GM18907 (cell line): Measurements from ENCODE around the gene CNGA4.
"Not testable (repeated sequence)": the region's sequence is repeated elsewhere in the genome, so short reads cannot be mapped to it uniquely, and the experiment has no call there.

Experiments used
- ATAC-seq: cut with Tn5 transposase; IDR thresholded peaks from one replicate; pipeline ENCODE4 v1.9.1; 2021; ENCODE audit warnings: mild to moderate bottlenecking, moderate library complexity; ENCODE audit not compliant: unreplicated experiment

The CNGA4 gene

DNA sequence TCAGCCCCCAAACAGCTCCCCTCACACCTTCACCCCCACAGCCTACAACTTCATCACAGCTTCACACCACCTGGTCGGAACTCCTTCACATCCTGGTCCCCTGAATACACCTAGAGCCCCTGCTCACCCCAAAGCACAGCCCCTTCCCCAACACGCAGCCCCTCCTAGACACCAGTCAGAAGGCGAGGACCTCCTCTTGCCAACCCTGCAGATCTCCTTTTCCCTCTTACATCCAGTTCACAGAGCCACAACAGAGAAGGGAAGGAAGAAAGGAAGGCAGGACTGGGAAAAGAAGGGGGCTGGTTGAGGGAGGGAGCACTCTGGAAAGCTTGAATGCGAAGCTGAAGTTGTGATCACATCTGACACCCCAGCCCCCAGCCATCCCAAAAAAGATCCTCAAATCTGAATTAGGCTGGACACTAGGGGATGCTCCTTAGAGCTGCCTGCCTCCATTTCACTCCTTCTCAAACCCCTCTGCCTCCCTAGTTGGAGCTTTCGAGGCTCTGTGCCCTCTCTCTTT, 21.4 kb downstream of the CNGA4 start:
- ATAC-seq, result no peak

DNA sequence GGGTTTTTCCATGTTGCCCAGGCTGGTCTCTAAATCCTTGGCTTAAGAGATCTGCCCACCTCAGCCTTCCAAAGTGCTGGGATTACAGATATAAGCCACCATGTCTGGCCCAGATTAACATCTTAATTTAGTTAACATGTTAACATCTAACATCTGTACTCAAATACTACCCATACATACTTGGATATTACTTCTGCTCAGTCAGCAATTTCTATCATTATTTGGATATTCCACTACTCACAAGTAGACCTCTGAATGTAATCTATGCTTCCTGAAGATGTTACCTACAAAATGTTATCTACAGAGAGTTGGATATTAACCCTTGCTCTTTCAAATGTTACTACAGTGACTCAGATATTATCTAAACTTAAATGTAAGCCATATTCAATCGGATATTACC, 24.8 kb downstream of the CNGA4 start:
- no peak for ATAC-seq

GRCh38 chr11:6268820-6269219, 29.9 kb downstream of the CNGA4 start:
- ATAC-seq, result no peak

DNA sequence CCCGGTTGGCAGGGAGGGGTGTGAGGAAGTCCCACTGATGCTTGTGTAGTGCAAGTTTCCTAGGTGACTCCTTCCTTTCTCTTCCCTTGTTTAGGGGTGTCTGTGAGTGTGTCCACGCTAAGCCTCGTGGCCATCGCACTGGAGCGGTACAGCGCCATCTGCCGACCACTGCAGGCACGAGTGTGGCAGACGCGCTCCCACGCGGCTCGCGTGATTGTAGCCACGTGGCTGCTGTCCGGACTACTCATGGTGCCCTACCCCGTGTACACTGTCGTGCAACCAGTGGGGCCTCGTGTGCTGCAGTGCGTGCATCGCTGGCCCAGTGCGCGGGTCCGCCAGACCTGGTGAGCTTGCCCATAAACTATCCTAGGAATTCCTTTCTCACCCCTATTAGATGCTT, 31.1 kb downstream of the CNGA4 start:
- no peak for ATAC-seq

DNA sequence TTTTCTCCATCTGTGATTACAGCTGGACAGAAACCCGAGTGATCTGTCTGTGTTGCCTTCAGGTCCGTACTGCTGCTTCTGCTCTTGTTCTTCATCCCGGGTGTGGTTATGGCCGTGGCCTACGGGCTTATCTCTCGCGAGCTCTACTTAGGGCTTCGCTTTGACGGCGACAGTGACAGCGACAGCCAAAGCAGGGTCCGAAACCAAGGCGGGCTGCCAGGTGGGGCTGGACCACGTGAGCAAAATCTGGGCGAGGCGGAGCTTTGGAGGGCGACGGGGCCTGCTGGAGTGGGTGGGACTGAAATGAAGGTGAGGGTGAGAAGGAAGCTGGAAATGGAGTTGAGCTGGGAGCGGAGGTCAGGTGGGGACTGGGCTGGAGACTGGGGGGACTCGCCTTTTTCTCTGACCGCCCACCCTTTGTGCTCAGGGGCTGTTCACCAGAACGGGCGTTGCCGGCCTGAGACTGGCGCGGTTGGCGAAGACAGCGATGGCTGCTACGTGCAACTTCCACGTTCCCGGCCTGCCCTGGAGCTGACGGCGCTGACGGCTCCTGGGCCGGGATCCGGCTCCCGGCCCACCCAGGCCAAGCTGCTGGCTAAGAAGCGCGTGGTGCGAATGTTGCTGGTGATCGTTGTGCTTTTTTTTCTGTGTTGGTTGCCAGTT, 31.8 kb downstream of the CNGA4 start:
- no peak for ATAC-seq

- ATAC-seq, result no peak
These were observed 32.7 kb downstream of the CNGA4 start for GRCh38 chr11:6271598-6271997.

DNA sequence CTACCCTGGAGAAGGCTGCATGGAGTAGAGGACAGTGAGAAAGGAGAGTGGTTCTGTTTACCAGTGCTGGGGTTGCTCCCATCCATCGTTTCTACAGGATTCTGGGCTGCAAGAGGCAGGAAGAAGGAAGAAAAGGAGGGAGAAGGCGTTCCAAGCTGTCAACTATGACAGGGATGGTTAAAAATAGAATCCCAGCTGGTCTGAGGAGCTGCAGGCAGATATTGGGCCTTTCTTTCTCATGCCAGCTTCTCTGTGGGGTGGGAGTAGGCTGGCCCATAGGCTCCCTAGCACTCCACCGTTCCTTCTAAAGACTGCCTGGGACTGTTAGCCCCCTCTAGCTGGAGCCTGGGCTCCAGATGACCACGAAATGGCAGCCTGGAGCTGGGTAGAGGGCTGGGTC, 34.3 kb downstream of the CNGA4 start:
- no peak for ATAC-seq

DNA sequence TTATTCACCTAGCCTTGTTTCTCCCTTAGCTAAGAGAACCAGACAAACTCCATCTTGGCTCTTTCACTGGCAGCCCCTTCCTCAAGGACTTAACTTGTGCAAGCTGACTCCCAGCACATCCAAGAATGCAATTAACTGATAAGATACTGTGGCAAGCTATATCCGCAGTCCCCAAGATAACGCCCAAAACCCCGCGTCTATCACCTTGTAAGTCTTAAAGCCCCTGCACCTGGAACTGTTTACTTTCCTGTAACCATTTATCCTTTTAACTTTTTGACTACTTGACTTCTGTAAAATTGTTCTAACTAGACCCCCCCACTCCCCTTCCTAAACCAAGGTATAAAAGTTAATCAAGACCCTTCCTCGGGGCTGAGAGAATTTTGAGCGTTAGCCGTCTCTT, 41.9 kb downstream of the CNGA4 start:
- ATAC-seq, result not testable (repeated sequence)

- ATAC-seq, result no peak
These were observed 44.6 kb downstream of the CNGA4 start for GRCh38 chr11:6283453-6284023.

- ATAC-seq, result no peak
These were observed 45.4 kb downstream of the CNGA4 start for GRCh38 chr11:6284250-6284649.

- ATAC-seq, result no peak
These were observed 46.1 kb downstream of the CNGA4 start for GRCh38 chr11:6285019-6285418.
